GM19397 (cell line): Measurements from ENCODE around the gene SRSF1.

ENCODE experiments used
- ATAC-seq: cut with Tn5 transposase; IDR thresholded peaks from one replicate; pipeline ENCODE4 v1.9.1; 2021; ENCODE audit warnings: mild to moderate bottlenecking, moderate library complexity; ENCODE audit not compliant: unreplicated experiment

The SRSF1 gene

GRCh38 chr17:58019521-58019920 is 12.5 kb upstream of the SRSF1 start:
- no peak for ATAC-seq

- no peak for ATAC-seq
Measured at GRCh38 chr17:58019039-58019438, 12.0 kb upstream of the SRSF1 start.

GRCh38 chr17:58010067-58010799 is 3.2 kb upstream of the SRSF1 start:
- no peak for ATAC-seq

- ATAC-seq = no peak
Measured at GRCh38 chr17:58007781-58008706, 998 bp upstream of the SRSF1 start.

GRCh38 chr17:58006560-58006923 is 504 bp downstream of the SRSF1 start:
- ATAC-seq = peak; percentile 22

GRCh38 chr17:58005728-58006559 is 1.1 kb downstream of the SRSF1 start:
- no peak for ATAC-seq

- no peak for ATAC-seq
Measured at GRCh38 chr17:58005031-58005727, 1.9 kb downstream of the SRSF1 start.

GRCh38 chr17:58004060-58004459 is 3.0 kb downstream of the SRSF1 start:
- no peak for ATAC-seq

- ATAC-seq = no peak
Measured at GRCh38 chr17:58002973-58003372, 4.1 kb downstream of the SRSF1 start.

- no peak for ATAC-seq
Measured at GRCh38 chr17:58002154-58002948, 4.7 kb downstream of the SRSF1 start.

GRCh38 chr17:58001461-58002124 is 5.5 kb downstream of the SRSF1 start:
- no peak for ATAC-seq

- ATAC-seq = no peak
Measured at GRCh38 chr17:57999496-58000017, 7.5 kb downstream of the SRSF1 start.

GRCh38 chr17:57999010-57999495 is 8.0 kb downstream of the SRSF1 start:
- ATAC-seq = no peak

- no peak for ATAC-seq
Measured at GRCh38 chr17:57997085-57997809, 9.8 kb downstream of the SRSF1 start.

GRCh38 chr17:57995076-57995956 is 11.7 kb downstream of the SRSF1 start:
- ATAC-seq = no peak

GRCh38 chr17:57994436-57994835 is 12.6 kb downstream of the SRSF1 start:
- no peak for ATAC-seq
